AG09319 (cell line): Measurements from ENCODE around the gene TXNDC2.

Experiments
- DNase-seq: peaks from one replicate; pipeline ENCODE4 v3.0.0-alpha.2; 2010; ENCODE audit warnings: low read depth; ENCODE audit errors: extremely low read depth
- CTCF ChIP-seq: IDR thresholded peaks from 2 replicates; pipeline ENCODE4 v1.5.1; 2011; ENCODE audit warnings: low read depth, mild to moderate bottlenecking, inconsistent platforms, low read length, moderate library complexity

The TXNDC2 gene

DNA sequence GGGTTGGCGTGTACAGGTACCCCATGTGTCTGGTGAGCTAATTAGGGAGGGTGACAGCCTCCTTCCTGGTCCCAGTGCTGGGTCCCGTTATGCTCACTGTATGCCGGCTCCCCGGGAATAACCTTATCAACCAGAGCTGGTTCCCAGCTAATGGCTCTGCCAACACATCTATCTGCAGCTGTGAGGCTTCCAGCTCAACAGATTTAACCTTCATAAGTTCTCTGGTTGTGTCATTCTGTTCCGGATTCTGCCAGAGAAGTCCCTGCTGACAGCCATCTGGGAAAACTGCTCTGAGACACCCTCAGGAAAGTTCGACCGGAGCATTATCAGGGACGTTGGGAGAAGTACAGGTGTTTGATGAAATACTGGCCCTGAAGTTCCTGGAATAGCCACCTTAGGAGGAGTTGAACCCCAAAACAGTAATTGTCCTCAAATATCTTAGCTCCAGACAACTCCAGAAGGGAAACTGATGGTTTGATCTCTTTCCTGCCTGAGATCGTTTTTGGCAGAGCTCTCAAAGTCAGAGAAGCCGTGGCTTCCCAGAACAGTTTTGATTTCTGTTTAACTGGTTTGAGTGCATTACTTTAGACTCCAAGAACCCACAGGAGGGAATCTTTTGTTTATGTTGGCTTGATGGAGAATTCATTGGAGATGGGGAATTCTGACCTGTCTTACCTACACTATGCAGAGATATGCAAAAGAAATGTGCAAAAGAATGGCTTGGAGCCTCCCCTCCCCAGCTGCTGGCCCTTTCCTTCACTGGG is 39.4 kb upstream of the TXNDC2 start:
- no peak for TF ChIP-seq CTCF
- DNase-seq = no peak

- DNase-seq = no peak
- TF ChIP-seq CTCF = no peak
These were observed 37.4 kb upstream of the TXNDC2 start for GRCh38 chr18:9848170-9848879.

- no peak for TF ChIP-seq CTCF
These were observed 36.1 kb upstream of the TXNDC2 start for GRCh38 chr18:9849407-9850283.

GRCh38 chr18:9850309-9850708 is 35.5 kb upstream of the TXNDC2 start:
- no peak for TF ChIP-seq CTCF
- DNase-seq = no peak

More at GRCh38 chr18:9849407-9850283, 36.1 kb upstream of the TXNDC2 start:
- no peak for DNase-seq

DNA sequence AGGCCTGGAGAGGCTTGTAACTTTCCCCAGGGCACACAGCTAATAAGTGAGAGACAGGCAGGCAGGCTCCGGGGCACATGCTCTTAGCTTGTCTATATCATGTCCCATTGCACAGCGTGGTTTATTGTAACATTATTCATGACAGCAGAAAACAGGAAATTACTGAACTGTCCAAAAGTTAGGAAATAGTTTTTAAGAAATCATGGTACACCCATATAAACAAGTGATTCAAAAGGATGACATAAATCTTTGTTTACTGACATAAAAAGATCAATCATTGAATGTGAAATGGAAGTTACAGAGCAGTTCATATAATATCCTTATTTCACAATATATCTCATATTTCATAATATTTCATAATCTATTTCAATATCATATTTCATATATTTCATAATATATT is 34.3 kb upstream of the TXNDC2 start:
- no peak for DNase-seq
- no peak for TF ChIP-seq CTCF

DNA sequence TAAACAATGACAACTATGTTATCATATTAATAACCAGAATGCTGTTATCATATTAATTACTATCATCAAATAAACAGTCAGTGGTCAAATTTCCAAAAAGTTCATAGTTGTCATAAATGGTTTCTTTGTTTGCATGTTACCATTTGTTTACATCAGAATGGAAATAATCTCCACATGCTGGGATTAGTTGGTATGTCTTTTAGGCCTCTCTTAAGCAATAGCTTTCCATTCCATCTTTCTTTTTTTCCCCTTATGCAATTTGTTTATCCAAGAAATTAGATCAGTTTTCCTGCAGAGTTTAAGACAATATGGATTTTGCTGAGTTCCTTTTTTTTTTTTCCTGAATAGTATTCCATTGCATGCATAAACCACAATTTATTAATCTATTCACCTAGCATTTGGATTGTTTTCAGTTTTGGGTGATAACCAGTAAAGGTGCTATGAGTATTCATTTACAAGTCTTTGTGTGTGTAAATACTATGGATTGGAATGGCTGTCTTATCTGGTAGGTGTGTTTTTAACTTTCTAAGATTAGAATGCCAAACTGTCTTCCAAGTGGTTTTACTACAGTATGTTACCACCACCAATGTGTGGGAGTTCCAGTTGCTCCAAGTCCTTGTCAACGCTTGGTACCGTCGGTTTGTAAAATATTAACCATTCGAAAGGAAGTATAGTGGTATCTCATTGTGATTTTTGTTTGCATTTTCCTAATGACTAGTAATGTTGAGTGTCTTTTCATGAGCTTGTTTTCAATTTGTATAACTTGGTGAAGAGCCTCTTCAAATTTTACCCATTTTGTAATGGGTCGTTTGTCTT is 33.3 kb upstream of the TXNDC2 start:
- DNase-seq = no peak
- TF ChIP-seq CTCF = no peak
